HEK293 (cell line): Measurements from ENCODE around the gene CNTNAP5.
"Not testable (repeated sequence)": the region's sequence is repeated elsewhere in the genome, so short reads cannot be mapped to it uniquely, and the experiment has no call there.

Source experiments
- CTCF ChIA-PET: fragments of 350-600 bp; formaldehyde crosslinking; extraction: SDS; loops from one replicate; lab custom pipeline; 2021; ENCODE audit warnings: antibody characterized with exemption; lab: Yijun Ruan, JAX
- POLR2A ChIA-PET: fragments of 300-600 bp; formaldehyde crosslinking; extraction: SDS; loops from one replicate; lab custom pipeline; 2020; ENCODE audit warnings: antibody characterized with exemption, inconsistent platforms; lab: Yijun Ruan, JAX
- H3K27ac ChIP-seq: fragments of 200-500 bp; sonication (Bioruptor generic); 2 replicates; pipeline ENCODE4 v1.5.1; 2014; ENCODE audit warnings: low read depth, low read length, control low read depth, inconsistent platforms; ENCODE audit errors: extremely low read depth
- H3K36me3 ChIP-seq, 2 experiments: fragments of 200-500 bp in 1 of 2; sonication (Bioruptor generic) in 1 of 2; 1 replicate in 1 of 2; 2 replicates in 1 of 2; pipeline ENCODE4 v1.5.1; 2014 to 2017; ENCODE audit warnings: inconsistent platforms in 2 of 2, low read length in 2 of 2; ENCODE audit not compliant: control insufficient read depth in 2 of 2, insufficient read depth in 1 of 2
- H3K4me1 ChIP-seq: fragments of 200-500 bp; sonication (Bioruptor generic); 2 replicates; pipeline ENCODE4 v1.5.1; 2014; ENCODE audit warnings: mild to moderate bottlenecking, low read length, inconsistent platforms; ENCODE audit not compliant: control insufficient read depth, insufficient read depth
- H3K4me3 ChIP-seq: 2 replicates; pipeline ENCODE4 v1.5.1; 2011; ENCODE audit warnings: low read depth, mild to moderate bottlenecking, control low read depth, low read length, moderate library complexity
- H3K9me3 ChIP-seq: fragments of 200-500 bp; sonication (Bioruptor generic); 2 replicates; pipeline ENCODE4 v1.5.1; 2014; ENCODE audit warnings: low read depth, low read length, inconsistent platforms; ENCODE audit not compliant: control insufficient read depth, insufficient read depth
- BCL11A ChIP-seq: fragments of 450-650 bp; formaldehyde crosslinking; IDR thresholded peaks from 2 replicates; pipeline ENCODE4 v1.5.1; 2016; ENCODE audit warnings: low read depth, missing biosample characterization, missing genetic modification characterization
- GLIS2 ChIP-seq: fragments of 450-650 bp; formaldehyde crosslinking; IDR thresholded peaks from 2 replicates; pipeline ENCODE4 v1.5.1; 2016; ENCODE audit warnings: missing biosample characterization, missing genetic modification characterization
- KLF9 ChIP-seq: fragments of 450-650 bp; formaldehyde crosslinking; IDR thresholded peaks from 2 replicates; pipeline ENCODE4 v1.5.1; 2016; ENCODE audit warnings: missing biosample characterization, missing genetic modification characterization, low read depth
- SP7 ChIP-seq: fragments of 450-650 bp; formaldehyde crosslinking; IDR thresholded peaks from 2 replicates; pipeline ENCODE4 v1.5.1; 2016; ENCODE audit warnings: missing biosample characterization, missing genetic modification characterization
- YY1 ChIP-seq: fragments of 450-650 bp; formaldehyde crosslinking; IDR thresholded peaks from 2 replicates; pipeline ENCODE4 v1.5.1; 2018; ENCODE audit warnings: missing biosample characterization, missing genetic modification characterization
- YY2 ChIP-seq: fragments of 450-650 bp; formaldehyde crosslinking; IDR thresholded peaks from 2 replicates; pipeline ENCODE4 v1.5.1; 2016; ENCODE audit warnings: missing biosample characterization, missing genetic modification characterization
- ZNF114 ChIP-seq: fragments of 450-650 bp; formaldehyde crosslinking; IDR thresholded peaks from 2 replicates; pipeline ENCODE4 v1.5.0; 2017; ENCODE audit warnings: missing biosample characterization, missing genetic modification characterization
- ZNF155 ChIP-seq: fragments of 450-650 bp; formaldehyde crosslinking; IDR thresholded peaks from 2 replicates; pipeline ENCODE4 v1.5.1; 2016; ENCODE audit warnings: missing biosample characterization, missing genetic modification characterization
- ZNF16 ChIP-seq: fragments of 450-650 bp; formaldehyde crosslinking; IDR thresholded peaks from 2 replicates; pipeline ENCODE4 v1.5.1; 2016; ENCODE audit warnings: low read depth, missing biosample characterization, missing genetic modification characterization
- ZNF169 ChIP-seq: fragments of 450-650 bp; formaldehyde crosslinking; IDR thresholded peaks from 2 replicates; pipeline ENCODE4 v1.5.1; 2016; ENCODE audit warnings: missing biosample characterization, missing genetic modification characterization
- ZNF2 ChIP-seq: fragments of 450-650 bp; formaldehyde crosslinking; IDR thresholded peaks from 2 replicates; pipeline ENCODE4 v1.5.1; 2016; ENCODE audit warnings: missing biosample characterization, missing genetic modification characterization
- ZNF223 ChIP-seq: fragments of 450-650 bp; formaldehyde crosslinking; IDR thresholded peaks from 2 replicates; pipeline ENCODE4 v1.5.1; 2016; ENCODE audit warnings: missing biosample characterization, missing genetic modification characterization
- ZNF341 ChIP-seq: fragments of 450-650 bp; formaldehyde crosslinking; IDR thresholded peaks from 2 replicates; pipeline ENCODE4; 2016; ENCODE audit warnings: low read depth, missing biosample characterization, missing genetic modification characterization
- ZNF350 ChIP-seq: fragments of 450-650 bp; formaldehyde crosslinking; IDR thresholded peaks from 2 replicates; pipeline ENCODE4 v1.5.0; 2017; ENCODE audit warnings: missing biosample characterization, mild to moderate bottlenecking, missing genetic modification characterization
- ZNF530 ChIP-seq: fragments of 450-650 bp; formaldehyde crosslinking; IDR thresholded peaks from 2 replicates; pipeline ENCODE4 v1.5.1; 2016; ENCODE audit warnings: low read depth, missing biosample characterization, missing genetic modification characterization
- ZNF76 ChIP-seq: fragments of 450-650 bp; formaldehyde crosslinking; IDR thresholded peaks from 2 replicates; pipeline ENCODE4; 2016; ENCODE audit warnings: low read depth, missing biosample characterization, missing genetic modification characterization, borderline replicate concordance
- ZNF785 ChIP-seq: fragments of 450-650 bp; formaldehyde crosslinking; IDR thresholded peaks from 2 replicates; pipeline ENCODE4 v1.5.1; 2016; ENCODE audit warnings: missing biosample characterization, missing genetic modification characterization
- TF ChIP-seq, protein P1 (sequence below): fragments of 450-650 bp; IDR thresholded peaks from 2 replicates; pipeline ENCODE4 v1.5.1; 2018; ENCODE audit warnings: missing biosample characterization, missing genetic modification characterization
- TF ChIP-seq, protein P2 (sequence below): fragments of 450-650 bp; formaldehyde crosslinking; IDR thresholded peaks from 2 replicates; pipeline ENCODE4 v1.5.1; 2017; ENCODE audit warnings: missing biosample characterization, missing genetic modification characterization
- TF ChIP-seq, protein P3 (sequence below): fragments of 450-650 bp; formaldehyde crosslinking; IDR thresholded peaks from 2 replicates; pipeline ENCODE4 v1.5.1; 2016; ENCODE audit warnings: missing biosample characterization, missing genetic modification characterization
- TF ChIP-seq, protein P4 (sequence below): fragments of 450-650 bp; formaldehyde crosslinking; IDR thresholded peaks from 2 replicates; pipeline ENCODE4 v1.5.1; 2016; ENCODE audit warnings: missing biosample characterization, missing genetic modification characterization, borderline replicate concordance

CNTNAP5 gene

DNA sequence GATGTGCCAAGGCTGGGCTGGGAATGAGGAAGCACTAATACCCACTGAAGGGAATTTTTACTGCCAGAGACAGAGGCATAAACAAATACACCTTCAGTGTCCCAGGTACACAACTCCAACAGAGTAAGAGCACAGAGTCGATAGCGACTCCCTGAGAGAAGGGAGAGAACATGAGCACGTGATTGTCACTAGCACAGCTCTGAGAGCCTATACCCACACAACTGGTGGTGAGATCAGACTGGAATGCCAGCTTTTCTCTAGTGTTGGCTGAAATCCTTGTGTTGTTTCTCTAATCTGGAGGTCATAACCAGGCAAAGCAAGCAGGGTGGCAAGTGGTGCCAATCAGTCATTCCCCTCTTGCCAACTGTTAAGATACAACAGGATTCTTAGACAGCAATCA lies 377.2 kb downstream of the CNTNAP5 start (continued):
- no peak for TF ChIP-seq ZNF223 (tag by site-specific recombination)

DNA sequence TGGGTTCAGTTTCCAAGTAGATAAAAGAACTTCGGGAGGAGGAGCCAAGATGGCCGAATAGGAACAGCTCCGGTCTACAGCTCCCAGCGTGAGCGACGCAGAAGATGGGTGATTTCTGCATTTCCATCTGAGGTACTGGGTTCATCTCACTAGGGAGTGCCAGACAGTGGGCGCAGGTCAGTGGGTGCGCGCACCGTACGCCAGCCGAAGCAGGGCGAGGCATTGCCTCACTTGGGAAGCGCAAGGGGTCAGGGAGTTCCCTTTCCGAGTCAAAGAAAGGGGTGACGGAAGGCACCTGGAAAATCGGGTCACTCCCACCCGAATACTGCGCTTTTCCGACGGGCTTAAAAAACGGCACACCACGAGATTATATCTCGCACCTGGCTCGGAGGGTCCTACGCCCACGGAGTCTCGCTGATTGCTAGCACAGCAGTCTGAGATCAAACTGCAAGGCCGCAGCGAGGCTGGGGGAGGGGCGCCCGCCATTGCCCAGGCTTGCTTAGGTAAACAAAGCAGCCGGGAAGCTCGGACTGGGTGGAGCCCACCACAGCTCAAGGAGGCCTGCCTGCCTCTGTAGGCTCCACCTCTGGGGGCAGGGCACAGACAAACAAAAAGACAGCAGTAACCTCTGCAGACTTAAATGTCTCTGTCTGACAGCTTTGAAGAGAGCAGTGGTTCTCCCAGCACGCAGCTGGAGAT lies 382.9 kb downstream of the CNTNAP5 start:
- H3K4me1 ChIP-seq, H3K36me3 ChIP-seq, POLR2A ChIA-PET, H3K9me3 ChIP-seq, H3K27ac ChIP-seq, H3K4me3 ChIP-seq: not testable (repeated sequence)
- CTCF ChIA-PET: interaction anchor here (0.6 kb wide), 1 partner anchor 34 kb away, joined by 4 read pairs; no protein-coding TSS in a partner anchor

DNA sequence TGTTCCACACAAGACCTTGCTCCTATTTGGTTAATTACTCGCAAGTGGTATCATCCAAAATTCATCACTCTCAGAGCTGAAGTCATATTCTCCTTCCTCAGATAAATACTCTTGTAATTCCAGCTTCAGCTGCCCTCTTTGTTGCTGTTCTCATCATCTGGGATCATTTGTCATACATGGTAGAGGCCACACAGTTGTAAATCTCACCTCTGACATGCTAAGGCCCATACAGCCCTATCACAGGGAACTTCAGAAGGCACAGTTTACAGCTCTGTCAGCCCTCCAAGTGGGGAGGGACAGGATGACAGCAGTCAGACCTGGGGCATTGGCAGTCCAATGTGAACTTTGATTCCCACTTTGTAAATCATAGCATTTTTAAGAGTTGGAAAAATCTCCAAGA lies 399.0 kb downstream of the CNTNAP5 start:
- no peaks in the 10 kb centered on the region for H3K9me3 ChIP-seq
- H3K4me1 ChIP-seq: no peaks in the 10 kb centered on the region
- POLR2A ChIA-PET: no interaction called here
- no peak overlapping the region for H3K27ac ChIP-seq
- CTCF ChIA-PET: no interaction called here
- H3K36me3 ChIP-seq: no peaks in the 10 kb centered on the region
- TF ChIP-seq ZNF76 (tag by site-specific recombination): no peak
- TF ChIP-seq BCL11A: no peak
- no peak for TF ChIP-seq SP7 (tag by site-specific recombination)
- no peak for TF ChIP-seq GLIS2 (tag by site-specific recombination)
- TF ChIP-seq, protein P1, sequence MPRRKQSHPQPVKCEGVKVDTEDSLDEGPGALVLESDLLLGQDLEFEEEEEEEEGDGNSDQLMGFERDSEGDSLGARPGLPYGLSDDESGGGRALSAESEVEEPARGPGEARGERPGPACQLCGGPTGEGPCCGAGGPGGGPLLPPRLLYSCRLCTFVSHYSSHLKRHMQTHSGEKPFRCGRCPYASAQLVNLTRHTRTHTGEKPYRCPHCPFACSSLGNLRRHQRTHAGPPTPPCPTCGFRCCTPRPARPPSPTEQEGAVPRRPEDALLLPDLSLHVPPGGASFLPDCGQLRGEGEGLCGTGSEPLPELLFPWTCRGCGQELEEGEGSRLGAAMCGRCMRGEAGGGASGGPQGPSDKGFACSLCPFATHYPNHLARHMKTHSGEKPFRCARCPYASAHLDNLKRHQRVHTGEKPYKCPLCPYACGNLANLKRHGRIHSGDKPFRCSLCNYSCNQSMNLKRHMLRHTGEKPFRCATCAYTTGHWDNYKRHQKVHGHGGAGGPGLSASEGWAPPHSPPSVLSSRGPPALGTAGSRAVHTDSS: no peak
- TF ChIP-seq, protein P2, sequence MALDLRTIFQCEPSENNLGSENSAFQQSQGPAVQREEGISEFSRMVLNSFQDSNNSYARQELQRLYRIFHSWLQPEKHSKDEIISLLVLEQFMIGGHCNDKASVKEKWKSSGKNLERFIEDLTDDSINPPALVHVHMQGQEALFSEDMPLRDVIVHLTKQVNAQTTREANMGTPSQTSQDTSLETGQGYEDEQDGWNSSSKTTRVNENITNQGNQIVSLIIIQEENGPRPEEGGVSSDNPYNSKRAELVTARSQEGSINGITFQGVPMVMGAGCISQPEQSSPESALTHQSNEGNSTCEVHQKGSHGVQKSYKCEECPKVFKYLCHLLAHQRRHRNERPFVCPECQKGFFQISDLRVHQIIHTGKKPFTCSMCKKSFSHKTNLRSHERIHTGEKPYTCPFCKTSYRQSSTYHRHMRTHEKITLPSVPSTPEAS (tag by site-specific recombination): no peak
- H3K4me3 ChIP-seq: no peak overlapping the region

DNA sequence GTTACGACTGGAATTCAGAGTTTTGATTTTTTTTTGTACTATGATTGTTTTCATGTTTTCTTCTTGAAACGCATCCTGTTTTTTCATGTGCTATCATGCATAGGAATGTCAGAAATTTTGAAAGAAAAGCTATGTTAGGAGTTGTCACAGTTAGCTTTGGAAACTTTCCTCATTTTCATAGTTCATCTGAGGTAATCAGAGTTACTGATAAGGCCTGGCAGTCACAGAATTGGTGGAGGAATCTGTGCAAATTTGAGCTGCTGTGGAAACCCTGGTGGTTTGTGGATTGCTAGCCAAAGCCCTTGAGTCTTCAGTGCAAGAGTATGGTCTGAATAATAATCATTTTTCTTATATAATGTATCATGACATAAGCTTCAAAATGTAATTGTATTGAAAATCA lies 401.0 kb downstream of the CNTNAP5 start:
- Histone ChIP-seq H3K9me3 (no peaks in the 10 kb centered on the region), H3K27ac (no peak overlapping the region), H3K4me3 (no peak overlapping the region), H3K36me3 (no peaks in the 10 kb centered on the region), H3K4me1 (no peaks in the 10 kb centered on the region)
- ChIA-PET POLR2A (interaction anchor here (0.6 kb wide), 1 partner anchor 158 kb away, joined by 3 read pairs; no protein-coding TSS in a partner anchor), CTCF (no interaction called here)
- no peak for TF ChIP-seq YY2 (tag by site-specific recombination)
- no peak for TF ChIP-seq ZNF169 (tag by site-specific recombination)
- no peak for TF ChIP-seq ZNF350
- TF ChIP-seq ZNF114 (tag by site-specific recombination): no peak
- TF ChIP-seq KLF9 (tag by site-specific recombination): no peak
- TF ChIP-seq ZNF785: no peak
- TF ChIP-seq, protein P3, sequence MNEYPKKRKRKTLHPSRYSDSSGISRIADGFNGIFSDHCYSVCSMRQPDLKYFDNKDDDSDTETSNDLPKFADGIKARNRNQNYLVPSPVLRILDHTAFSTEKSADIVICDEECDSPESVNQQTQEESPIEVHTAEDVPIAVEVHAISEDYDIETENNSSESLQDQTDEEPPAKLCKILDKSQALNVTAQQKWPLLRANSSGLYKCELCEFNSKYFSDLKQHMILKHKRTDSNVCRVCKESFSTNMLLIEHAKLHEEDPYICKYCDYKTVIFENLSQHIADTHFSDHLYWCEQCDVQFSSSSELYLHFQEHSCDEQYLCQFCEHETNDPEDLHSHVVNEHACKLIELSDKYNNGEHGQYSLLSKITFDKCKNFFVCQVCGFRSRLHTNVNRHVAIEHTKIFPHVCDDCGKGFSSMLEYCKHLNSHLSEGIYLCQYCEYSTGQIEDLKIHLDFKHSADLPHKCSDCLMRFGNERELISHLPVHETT (tag by site-specific recombination): no peak
- no peak for TF ChIP-seq BCL11A
- TF ChIP-seq ZNF155 (tag by site-specific recombination): no peak
- TF ChIP-seq, protein P4, sequence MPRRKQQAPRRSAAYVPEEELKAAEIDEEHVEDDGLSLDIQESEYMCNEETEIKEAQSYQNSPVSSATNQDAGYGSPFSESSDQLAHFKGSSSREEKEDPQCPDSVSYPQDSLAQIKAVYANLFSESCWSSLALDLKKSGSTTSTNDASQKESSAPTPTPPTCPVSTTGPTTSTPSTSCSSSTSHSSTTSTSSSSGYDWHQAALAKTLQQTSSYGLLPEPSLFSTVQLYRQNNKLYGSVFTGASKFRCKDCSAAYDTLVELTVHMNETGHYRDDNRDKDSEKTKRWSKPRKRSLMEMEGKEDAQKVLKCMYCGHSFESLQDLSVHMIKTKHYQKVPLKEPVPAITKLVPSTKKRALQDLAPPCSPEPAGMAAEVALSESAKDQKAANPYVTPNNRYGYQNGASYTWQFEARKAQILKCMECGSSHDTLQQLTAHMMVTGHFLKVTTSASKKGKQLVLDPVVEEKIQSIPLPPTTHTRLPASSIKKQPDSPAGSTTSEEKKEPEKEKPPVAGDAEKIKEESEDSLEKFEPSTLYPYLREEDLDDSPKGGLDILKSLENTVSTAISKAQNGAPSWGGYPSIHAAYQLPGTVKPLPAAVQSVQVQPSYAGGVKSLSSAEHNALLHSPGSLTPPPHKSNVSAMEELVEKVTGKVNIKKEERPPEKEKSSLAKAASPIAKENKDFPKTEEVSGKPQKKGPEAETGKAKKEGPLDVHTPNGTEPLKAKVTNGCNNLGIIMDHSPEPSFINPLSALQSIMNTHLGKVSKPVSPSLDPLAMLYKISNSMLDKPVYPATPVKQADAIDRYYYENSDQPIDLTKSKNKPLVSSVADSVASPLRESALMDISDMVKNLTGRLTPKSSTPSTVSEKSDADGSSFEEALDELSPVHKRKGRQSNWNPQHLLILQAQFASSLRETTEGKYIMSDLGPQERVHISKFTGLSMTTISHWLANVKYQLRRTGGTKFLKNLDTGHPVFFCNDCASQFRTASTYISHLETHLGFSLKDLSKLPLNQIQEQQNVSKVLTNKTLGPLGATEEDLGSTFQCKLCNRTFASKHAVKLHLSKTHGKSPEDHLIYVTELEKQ (tag by site-specific recombination): no peak
- TF ChIP-seq ZNF2 (tag by site-specific recombination): no peak
- TF ChIP-seq ZNF341 (tag by site-specific recombination): no peak
- no peak for TF ChIP-seq ZNF16
- TF ChIP-seq ZNF530 (tag by site-specific recombination): no peak
- TF ChIP-seq YY1: no peak
